Stimulated activated naive CD8-positive, alpha-beta T cell treated with anti-CD3 and anti-CD28 coated beads, Interleukin-15, Interleukin-2, amounts not matched to agents 100 U/mL and 50 U/mL, for 24 hours (primary cell): Measurements from ENCODE around the gene MYBPC3.
A peak's percentile ranks its signal among the peaks of the same experiment; 100 is the strongest.

Source experiments
- ATAC-seq: fragments of 150-1000 bp; cut with Tn5 transposase; one replicate; pipeline ENCODE4 v1.10.0; 2021
- DNase-seq: peaks from one replicate; pipeline ENCODE4 v3.0.0; 2021

The MYBPC3 gene

DNA sequence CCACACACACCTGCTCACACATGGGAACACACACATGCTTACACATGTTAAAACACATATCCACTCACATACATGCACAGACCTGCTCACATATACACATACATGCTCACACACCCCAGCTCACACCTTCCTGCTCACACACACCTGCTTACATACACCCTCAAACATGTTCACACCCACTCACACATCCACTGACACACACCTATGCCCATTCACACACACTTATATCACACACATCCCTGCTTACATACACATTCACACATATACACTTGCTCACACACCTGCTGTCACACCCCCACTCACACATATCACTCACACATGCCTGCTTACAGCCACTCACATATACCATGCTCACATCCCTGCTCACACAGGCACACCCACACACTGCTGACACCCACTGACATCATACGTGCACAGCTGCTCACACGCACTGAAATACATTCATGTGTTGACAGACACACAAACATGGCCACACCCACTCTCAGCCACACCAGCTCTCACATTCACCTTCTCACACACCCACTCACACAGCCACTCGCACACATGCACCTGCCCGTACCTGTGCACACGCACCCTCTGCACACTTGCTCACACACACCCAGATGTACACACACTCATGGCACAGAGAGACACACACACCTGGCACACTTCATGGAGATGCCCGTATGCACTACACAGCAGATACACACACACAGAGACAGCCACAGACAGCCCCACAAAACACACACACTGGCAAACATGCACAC lies 5.7 kb upstream of the MYBPC3 start:
- no peak for DNase-seq
- no peak for ATAC-seq

- ATAC-seq: no peak
- DNase-seq: no peak
Measured at GRCh38 chr11:47356998-47357329, 4.5 kb upstream of the MYBPC3 start.

DNA sequence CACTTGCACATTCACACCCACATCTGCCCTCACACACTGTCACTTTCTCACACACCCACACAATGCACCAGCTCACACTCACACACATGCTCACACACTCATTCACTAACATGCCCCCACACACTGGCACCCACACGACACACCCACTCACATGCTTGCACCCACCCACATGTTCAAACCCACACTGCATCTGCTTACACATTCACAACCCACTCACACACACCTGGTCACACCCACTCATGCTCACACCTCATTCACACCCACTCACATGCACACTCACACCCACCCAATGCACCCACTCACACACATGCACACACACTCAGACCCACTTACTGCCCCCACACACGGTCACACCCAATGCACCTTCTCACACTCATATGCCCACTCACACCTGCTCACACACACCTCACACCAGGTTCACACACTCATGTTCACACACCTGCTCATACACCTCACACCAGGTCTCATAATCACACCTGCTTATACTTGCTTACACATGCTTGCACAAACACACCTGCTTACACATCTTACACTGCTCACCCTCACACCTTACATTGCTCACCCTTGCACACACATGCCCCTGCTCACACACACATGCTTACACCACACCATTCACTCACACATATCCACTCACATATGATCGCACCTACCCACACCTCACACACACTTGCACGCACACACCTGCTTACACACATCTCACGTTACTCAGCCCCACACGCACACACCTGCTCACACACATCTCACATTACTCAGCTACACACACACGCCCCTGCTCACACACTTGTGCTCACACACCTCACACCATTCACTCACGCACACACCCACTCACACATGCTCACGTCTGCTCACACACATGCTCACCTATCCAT lies 3.9 kb upstream of the MYBPC3 start:
- ATAC-seq (no peak), DNase-seq (no peak)

DNA sequence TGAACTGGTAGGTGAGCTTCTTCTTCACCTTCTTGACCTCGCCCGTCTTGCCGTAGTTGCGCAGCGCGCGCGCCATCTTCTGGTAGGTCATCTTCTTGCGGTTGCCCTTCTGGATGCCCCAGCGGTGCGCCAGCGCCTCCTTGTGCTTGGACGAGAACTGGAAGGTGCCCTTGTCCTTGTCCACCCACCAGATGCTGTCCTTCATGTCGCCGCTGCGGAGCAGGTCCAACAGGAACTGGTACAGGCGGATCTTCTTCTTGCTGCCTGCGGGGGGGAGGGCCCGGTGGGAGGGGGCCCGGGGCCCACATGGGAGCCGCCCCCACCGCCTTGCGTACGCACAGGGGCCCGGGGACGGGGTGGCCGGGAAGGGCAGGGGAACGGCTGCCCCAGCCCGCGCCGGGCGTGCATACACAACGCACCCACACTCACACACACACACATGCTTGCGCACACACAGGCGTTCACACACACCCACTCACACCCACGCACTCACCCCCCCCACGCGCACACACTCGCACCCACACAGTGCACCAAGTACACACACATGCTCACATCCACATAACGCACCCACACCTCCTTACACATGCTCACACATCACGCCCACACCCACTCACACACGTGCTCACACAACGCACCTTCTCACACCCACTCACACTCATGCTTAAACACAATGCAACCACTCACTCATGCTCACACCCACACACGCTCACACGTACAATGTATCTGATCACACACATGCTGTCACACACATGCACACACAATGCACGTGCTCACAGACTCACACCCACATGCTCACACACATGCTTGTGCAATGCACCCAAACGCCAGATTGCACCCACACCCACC lies 3.0 kb upstream of the MYBPC3 start:
- DNase-seq: peak; percentile 69
- no peak for ATAC-seq

DNA sequence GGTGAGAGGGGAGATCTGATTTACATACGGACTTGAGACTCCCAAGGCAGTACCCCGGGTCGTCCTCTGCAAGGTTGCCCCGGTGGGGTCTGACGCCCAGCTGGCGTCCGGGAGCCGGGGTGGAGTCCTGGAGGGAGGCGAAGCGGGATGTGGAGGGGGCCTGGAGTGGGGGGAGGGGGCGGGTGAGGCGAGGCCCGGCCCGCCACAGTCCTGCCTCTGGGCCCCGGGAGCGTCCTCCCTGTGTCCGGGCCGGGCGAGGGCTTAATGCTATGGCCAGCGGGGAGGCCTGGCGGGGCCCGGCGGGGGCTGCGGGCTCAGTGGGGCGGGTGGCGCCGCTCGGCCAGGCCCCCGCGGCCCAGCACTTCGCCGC lies 2.4 kb upstream of the MYBPC3 start:
- no peak for DNase-seq
- ATAC-seq: no peak

DNA sequence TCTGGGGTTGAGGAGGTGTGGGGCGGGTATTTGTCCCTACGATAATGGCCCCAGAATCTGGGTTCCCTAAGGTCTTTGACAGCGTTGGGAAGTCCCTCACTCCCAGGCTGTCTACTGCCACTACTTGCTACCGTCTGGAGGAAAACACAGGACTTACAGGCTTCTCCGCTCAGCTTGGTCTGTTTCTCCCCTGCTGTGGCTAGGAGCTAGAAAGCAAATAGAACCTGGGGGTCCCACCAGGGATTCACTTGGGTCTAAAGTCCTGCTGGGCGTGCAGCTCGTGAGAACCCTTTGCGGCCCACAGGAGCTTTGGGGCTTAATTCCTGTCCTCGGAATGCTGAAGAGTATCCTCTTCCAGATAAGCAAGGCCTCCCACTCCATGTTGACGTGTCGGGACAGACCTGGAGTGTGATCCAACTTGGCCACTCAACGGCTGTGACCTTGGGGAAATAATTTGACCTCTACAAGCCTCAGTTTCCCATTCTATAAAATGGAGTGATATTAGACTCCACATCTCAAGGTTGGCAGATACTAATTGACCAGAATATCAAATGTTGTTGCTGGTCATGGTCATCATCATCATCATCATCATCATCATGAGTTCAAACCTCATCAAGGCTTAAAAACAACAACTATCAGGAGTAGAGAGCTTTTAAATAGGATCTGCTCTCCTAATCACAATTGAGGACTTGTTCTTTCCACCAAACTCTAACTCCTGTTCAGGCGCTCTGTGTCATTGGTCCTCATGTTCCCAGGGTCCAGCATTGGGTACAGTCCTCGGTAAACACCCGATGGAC lies 1.7 kb upstream of the MYBPC3 start:
- DNase-seq: no peak
- ATAC-seq: no peak

DNA sequence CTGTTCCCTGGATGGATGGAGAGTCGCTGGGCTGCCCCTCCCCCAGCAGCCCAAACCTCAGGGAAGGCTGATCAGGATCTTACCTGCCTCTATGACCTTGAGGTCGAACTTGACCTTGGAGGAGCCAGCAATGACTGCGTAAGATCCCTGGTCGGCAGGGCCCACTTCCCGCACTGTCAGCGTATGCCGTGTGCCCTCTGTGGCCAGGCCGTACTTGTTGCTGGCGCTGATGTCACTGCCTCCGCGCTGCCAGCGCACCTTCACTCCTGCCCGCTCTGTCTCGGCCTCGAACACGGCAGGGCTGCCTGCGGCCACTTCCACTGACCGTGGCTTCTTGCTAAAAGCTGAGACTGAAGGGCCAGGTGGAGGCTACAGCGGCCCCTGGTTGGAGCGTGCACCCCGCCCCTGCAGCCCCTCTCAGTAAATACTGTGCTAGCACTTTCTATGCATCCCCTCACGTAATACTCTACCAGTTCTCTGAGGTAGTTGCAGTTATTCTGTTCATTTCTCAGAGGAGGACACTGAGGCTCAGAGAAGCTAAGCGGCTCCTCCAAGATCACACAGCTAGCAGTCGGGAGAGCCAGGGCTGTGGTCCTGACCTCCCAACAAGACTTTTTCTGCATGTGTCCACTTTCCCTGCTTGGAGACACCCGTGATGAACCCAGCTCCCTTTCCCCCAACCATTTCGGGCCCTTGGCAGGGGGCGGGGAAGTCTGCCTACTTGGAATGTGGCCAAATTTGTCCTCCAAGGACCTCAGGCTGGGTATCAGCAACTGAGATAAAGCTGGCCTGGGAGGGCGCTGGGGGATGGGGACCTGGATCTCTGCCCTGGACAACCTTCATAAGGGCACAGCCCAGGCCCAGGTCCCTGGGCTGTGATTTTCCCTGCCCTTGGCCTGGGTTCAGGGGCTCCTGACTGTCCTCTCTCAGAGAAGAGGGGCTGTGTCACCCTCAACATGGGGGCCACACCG lies 1.1 kb downstream of the MYBPC3 start:
- no peak for ATAC-seq
- DNase-seq: no peak

- no peak for ATAC-seq
Measured at GRCh38 chr11:47350315-47350714, 2.2 kb downstream of the MYBPC3 start.

DNA sequence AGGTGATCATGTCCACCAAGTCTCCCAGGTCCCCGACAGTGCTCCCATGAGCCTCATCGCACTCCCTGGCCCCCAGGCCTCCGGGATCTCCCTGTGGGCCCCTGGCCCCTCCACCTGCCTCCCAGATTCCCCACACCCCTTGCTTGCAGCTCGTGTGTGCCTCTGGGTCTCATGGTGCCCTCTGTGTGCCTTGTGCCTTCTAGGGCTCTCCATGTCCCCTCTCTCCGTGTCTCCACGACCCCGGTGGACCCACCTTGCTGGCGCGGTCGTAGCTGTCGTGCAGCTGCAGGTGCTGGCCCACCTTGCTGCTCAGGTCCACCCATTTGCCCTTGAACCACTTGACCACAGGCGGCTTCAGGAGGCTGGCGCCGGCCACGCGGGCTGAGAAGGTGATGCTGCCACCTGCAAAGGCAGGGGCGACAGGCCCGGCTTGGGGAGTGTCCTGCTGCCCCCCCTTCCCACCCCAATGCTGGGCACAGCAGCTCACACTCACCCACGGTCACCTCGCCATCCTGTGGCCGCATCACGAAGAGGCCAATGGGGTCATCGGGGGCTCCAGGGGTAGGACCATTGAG lies 2.9 kb downstream of the MYBPC3 start:
- DNase-seq: no peak
- ATAC-seq: no peak

More at GRCh38 chr11:47350315-47350714, 2.2 kb downstream of the MYBPC3 start:
- DNase-seq: no peak

DNA sequence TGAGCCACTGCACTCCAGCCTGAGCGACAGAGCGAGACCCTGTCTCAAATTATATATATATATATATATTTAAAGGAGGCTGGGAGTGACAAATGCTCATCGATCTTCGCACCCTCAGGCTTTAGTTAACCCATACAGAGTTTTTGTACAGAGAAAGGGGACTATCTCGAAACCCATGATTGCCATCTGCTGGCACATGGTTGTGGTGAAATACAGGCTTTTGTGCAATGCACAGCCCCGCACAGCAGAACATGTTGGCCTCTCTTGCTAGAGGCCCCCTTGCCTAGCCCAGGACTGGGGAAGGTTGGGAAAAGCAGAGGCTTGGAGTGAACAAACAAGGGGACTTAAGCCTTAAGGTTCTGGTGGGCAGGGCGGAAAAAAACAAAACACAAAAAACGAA lies 3.6 kb downstream of the MYBPC3 start:
- DNase-seq (no peak), ATAC-seq (no peak)

DNA sequence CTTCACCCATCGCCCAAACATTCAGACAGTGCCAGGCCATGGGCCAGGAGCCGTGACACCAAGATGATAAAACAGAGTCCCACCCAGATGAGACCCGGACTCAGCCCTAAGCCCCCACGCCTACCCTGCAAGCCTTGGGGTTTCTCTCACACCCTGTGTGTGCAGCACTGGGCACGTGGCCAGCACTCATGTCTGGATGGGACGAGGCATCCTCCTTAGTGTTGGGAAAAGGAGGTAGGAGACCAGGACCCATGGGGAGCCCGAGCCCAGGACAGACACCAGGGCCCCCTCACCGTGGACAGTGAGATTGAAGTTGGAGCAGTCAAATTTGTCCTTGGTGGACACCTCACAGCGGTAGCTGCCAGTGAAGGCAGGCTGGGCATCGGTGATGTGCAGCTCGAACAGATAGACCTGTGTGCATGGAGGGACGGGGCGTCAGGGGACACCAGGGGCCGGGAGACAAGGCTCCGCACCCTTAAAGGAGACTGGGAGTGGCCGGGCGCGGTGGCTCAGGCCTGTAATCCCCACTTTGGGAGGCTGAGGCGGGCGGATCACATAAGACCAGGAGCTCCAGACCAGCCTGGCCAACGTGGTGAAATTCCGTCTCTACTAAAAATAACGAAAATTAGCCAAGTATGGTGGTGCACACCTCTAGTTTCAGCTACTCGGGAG lies 4.2 kb downstream of the MYBPC3 start:
- DNase-seq (no peak), ATAC-seq (no peak)

- DNase-seq (no peak), ATAC-seq (no peak)
Measured at GRCh38 chr11:47347137-47347536, 5.4 kb downstream of the MYBPC3 start.

GRCh38 chr11:47345890-47346563 lies 6.5 kb downstream of the MYBPC3 start:
- DNase-seq (no peak), ATAC-seq (no peak)

GRCh38 chr11:47342854-47343253 lies 9.6 kb downstream of the MYBPC3 start:
- ATAC-seq (no peak), DNase-seq (no peak)

DNA sequence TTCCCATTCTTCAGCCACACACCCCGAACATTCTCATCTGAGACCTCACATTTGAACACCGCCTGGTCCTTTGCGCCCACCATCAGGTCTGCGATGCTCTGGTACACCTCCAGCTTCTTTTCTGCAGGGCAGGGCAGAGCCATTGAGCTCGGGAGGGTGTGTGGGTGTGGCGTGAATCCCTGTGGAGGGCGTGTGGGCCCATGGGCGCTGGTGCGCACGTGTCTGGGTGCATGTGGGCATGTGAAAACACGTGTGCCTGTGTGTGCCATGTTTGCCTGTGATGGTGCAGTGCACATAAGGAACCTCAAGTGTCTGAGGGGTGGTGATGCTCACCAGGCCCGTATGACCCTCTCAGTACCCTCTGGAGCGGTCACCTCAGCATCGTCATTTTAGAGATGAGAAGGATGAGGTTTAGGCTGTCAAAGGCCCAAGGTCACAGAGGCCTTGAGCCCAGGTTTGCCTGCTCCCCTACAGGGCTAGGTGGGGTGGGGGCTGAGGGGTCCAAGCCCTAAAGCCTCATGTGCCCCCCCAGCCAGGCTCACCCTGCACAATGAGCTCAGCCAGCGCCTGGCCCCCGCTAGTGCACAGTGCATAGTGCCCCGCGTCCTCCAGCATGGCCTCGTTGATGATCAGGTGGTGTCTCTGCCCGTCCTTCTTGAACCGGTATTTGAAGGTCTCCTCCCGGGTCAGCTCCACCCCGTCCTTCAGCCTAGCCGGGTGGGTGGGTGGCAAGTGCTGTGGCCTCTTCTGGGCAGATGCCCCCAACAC lies 10.3 kb downstream of the MYBPC3 start:
- DNase-seq (no peak), ATAC-seq (no peak)

DNA sequence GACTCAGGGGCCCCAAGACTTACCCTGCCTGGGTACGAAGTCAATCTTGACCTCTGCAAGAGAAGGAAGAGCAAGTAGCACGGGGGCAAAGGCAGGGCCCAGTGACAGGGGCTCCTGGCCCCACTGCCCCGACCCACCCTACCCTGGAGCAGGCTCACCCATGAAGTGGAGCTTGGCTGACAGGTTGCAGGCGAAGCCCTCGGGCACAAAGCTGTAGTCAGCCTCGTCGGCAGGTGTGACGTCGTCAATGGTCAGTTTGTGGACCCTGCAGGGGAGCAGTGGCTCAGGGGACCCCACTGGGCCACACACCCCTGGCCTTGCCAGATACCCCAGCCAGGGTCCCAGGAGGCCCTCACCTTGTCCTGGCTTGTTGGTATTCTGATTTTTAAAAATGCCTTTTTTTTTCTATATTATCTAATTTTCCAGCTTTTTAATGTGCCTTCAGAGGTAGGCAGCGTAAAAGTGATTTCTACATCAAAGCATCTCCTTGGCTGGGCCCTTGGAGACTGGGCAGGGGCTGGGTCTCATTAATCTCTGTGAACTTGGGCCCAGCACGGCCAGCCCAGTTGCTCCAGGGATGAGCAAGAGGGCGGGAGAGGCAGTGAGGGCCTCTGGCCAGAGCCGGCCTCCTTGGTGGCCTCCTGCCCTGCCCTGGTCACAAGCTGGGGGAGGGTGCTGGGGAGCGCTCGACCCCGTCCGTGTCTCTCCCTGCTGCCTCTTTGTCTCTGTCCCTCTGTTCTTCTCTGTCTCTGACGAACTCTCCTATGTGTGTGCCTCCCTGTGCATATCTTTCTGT lies 11.3 kb downstream of the MYBPC3 start:
- DNase-seq: no peak
- no peak for ATAC-seq

DNA sequence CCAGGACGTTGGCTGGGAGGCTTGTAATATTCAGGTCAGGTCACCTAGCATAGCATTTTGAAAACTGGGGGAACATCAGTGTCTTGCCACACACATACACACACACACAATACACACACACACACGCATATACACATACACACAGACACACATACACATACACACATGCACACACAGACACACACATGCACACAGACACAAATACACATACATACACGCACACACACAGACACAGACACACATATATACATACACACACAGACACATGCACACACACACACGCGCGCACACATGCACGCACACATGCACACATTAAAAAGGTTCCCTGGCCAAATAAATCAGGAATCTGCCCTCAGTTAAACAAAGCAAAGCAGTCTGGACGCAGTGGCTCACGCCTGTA lies 12.5 kb downstream of the MYBPC3 start:
- no peak for DNase-seq
- ATAC-seq: no peak
